SK-N-SH (cell line): ENCODE results near the gene GALNTL6. TPM values are rescaled to one million over a fixed set of nuclear protein-coding genes. Genes with fewer than 3 reads are reported as not detected.

Experiments used
- CTCF ChIA-PET: fragments of 300-600, 350-600 bp; formaldehyde crosslinking; extraction: SDS; loops from one replicate; lab custom pipeline; 2021; lab: Yijun Ruan, JAX
- POLR2A ChIA-PET: fragments of 350-600 bp; sonication (Branson Sonifier 250); formaldehyde crosslinking; extraction: SDS; loops from one replicate; lab custom pipeline; 2020; ENCODE audit warnings: antibody characterized with exemption, inconsistent platforms; lab: Yijun Ruan, JAX
- DNase-seq: peaks from one replicate; pipeline ENCODE4 v3.0.0; 2012
- H2AFZ ChIP-seq: fragments of 200-600 bp; sonication (generic); 2 replicates; pipeline ENCODE4 v1.8.1; 2016; ENCODE audit warnings: antibody characterized with exemption, mild to moderate bottlenecking, low read depth
- H3F3A ChIP-seq: fragments of 200-600 bp; sonication (generic); replicated peaks from 2 replicates; pipeline ENCODE3; 2016; ENCODE audit warnings: antibody characterized with exemption, mild to moderate bottlenecking; ENCODE audit not compliant: insufficient read depth
- H3K27ac ChIP-seq, 2 experiments: fragments of 200-500 bp in 1 of 2; fragments of 200-600 bp in 1 of 2; sonication (Bioruptor generic) in 1 of 2; sonication (generic), shearing (Covaris generic) in 1 of 2; 2 replicates each; pipeline versions ENCODE4 v1.5.1 to v1.6.1; 2014 to 2016; ENCODE audit warnings: low read depth in 2 of 2, inconsistent platforms in 1 of 2, low read length in 1 of 2, mild to moderate bottlenecking in 1 of 2, mixed read lengths in 1 of 2
- H3K27me3 ChIP-seq: fragments of 200-600 bp; sonication (generic), shearing (Covaris generic); 2 replicates; pipeline ENCODE4 v1.6.1; 2016; ENCODE audit warnings: mixed run types; ENCODE audit not compliant: insufficient read depth
- H3K36me3 ChIP-seq, 2 experiments: fragments of 200-500 bp in 1 of 2; fragments of 200-600 bp in 1 of 2; sonication (Bioruptor generic) in 1 of 2; sonication (generic) in 1 of 2; replicated peaks in 1 of 2; 2 replicates each; pipeline versions ENCODE3 to v1.5.1; 2014 to 2016; ENCODE audit warnings: low read length in 1 of 2, mild to moderate bottlenecking in 1 of 2; ENCODE audit not compliant: insufficient read depth in 2 of 2, control insufficient read depth in 1 of 2
- H3K4me1 ChIP-seq, 2 experiments: fragments of 200-500 bp in 1 of 2; fragments of 200-600 bp in 1 of 2; sonication (Bioruptor generic) in 1 of 2; sonication (generic), shearing (Covaris generic) in 1 of 2; 2 replicates each; pipeline versions ENCODE4 v1.5.1 to v1.6.1; 2014 to 2016; ENCODE audit warnings: low read depth in 1 of 2, low read length in 1 of 2, mixed run types in 1 of 2; ENCODE audit not compliant: insufficient read depth in 2 of 2, control insufficient read depth in 1 of 2
- H3K4me2 ChIP-seq: fragments of 200-600 bp; sonication (generic), shearing (Covaris generic); 2 replicates; pipeline ENCODE4 v1.6.1; 2017; ENCODE audit warnings: mixed run types
- H3K4me3 ChIP-seq, 2 experiments: fragments of 200-500 bp in 1 of 2; fragments of 200-600 bp in 1 of 2; sonication (Bioruptor generic) in 1 of 2; sonication (generic), shearing (Covaris generic) in 1 of 2; 2 replicates each; pipeline versions ENCODE4 v1.5.1 to v1.8.1; 2014 to 2016; ENCODE audit warnings: low read depth in 2 of 2, inconsistent platforms in 1 of 2, low read length in 1 of 2, mild to moderate bottlenecking in 1 of 2, mixed read lengths in 1 of 2, moderate library complexity in 1 of 2
- H3K79me2 ChIP-seq: fragments of 200-600 bp; sonication (generic); 2 replicates; pipeline ENCODE4 v1.8.1; 2017; ENCODE audit warnings: mild to moderate bottlenecking; ENCODE audit not compliant: insufficient read depth
- H3K9ac ChIP-seq: fragments of 200-600 bp; sonication (generic); 2 replicates; pipeline ENCODE4 v1.6.1; 2017; ENCODE audit warnings: mixed run types
- H3K9me2 ChIP-seq: fragments of 200-600 bp; sonication (generic); 2 replicates; pipeline ENCODE4 v1.6.1; 2017; ENCODE audit warnings: mixed run types
- H3K9me3 ChIP-seq: fragments of 200-600 bp; sonication (generic); 2 replicates; pipeline ENCODE4 v1.6.1; 2017; ENCODE audit warnings: mixed run types, mild to moderate bottlenecking, moderate library complexity
- H4K20me1 ChIP-seq: fragments of 200-600 bp; sonication (generic); 2 replicates; pipeline ENCODE4 v1.6.1; 2017; ENCODE audit warnings: mild to moderate bottlenecking, mixed run types; ENCODE audit not compliant: insufficient read depth
- CHD2 ChIP-seq: fragments of 150-350 bp; IDR thresholded peaks from 2 replicates; pipeline ENCODE4 v1.6.1; 2018; ENCODE audit warnings: low read length; ENCODE audit not compliant: partially characterized antibody
- ELF1 ChIP-seq: IDR thresholded peaks from 2 replicates; pipeline ENCODE4 v1.4.0; 2012
- EP300 ChIP-seq, 2 experiments: IDR thresholded peaks; 2 replicates each; pipeline versions ENCODE4 v1.4.0 to v1.6.1; 2012; ENCODE audit warnings: borderline replicate concordance in 1 of 2, low read depth in 1 of 2, low read length in 1 of 2
- FOXJ3 ChIP-seq: sonication (generic); formaldehyde crosslinking; IDR thresholded peaks from 2 replicates; pipeline ENCODE4 v1.5.1; 2020; ENCODE audit warnings: mild to moderate bottlenecking, missing genetic modification reagents
- GABPA ChIP-seq: IDR thresholded peaks from 2 replicates; pipeline ENCODE4 v1.4.0; 2012; ENCODE audit warnings: low read depth, mild to moderate bottlenecking
- GATA2 ChIP-seq: sonication (generic); formaldehyde crosslinking; IDR thresholded peaks from 2 replicates; pipeline ENCODE4 v1.5.0; 2020; ENCODE audit warnings: mild to moderate bottlenecking, missing genetic modification reagents
- MAX ChIP-seq: IDR thresholded peaks from 2 replicates; pipeline ENCODE4 v1.4.0; 2012; ENCODE audit warnings: low read depth
- MEF2A ChIP-seq: IDR thresholded peaks from 2 replicates; pipeline ENCODE4 v1.4.0; 2012; ENCODE audit warnings: low read depth, borderline replicate concordance
- MXI1 ChIP-seq: IDR thresholded peaks from 2 replicates; pipeline ENCODE4 v1.6.1; 2012; ENCODE audit warnings: mild to moderate bottlenecking, low read depth, low read length, improper control_type of control experiment
- NFIC ChIP-seq: IDR thresholded peaks from 2 replicates; pipeline ENCODE4 v1.4.0; 2012; ENCODE audit warnings: borderline replicate concordance
- NRF1 ChIP-seq: IDR thresholded peaks from 2 replicates; pipeline ENCODE4 v1.6.1; 2012; ENCODE audit warnings: low read depth, mild to moderate bottlenecking, low read length
- REST ChIP-seq: IDR thresholded peaks from 2 replicates; pipeline ENCODE4 v1.6.1; 2012; ENCODE audit warnings: mild to moderate bottlenecking, low read depth, low read length, moderate library complexity
- RFX5 ChIP-seq: IDR thresholded peaks from 2 replicates; pipeline ENCODE4 v1.6.1; 2012; ENCODE audit warnings: mild to moderate bottlenecking, improper control_type of control experiment, low read length
- SIN3A ChIP-seq: IDR thresholded peaks from 2 replicates; pipeline ENCODE4 v1.6.1; 2012; ENCODE audit warnings: low read depth, mild to moderate bottlenecking, low read length, moderate library complexity, borderline replicate concordance
- SMC3 ChIP-seq: IDR thresholded peaks from 2 replicates; pipeline ENCODE4 v1.6.1; 2012; ENCODE audit warnings: low read depth, low read length, improper control_type of control experiment
- TAF1 ChIP-seq: IDR thresholded peaks from 2 replicates; pipeline ENCODE4 v1.6.1; 2012; ENCODE audit warnings: low read depth, mild to moderate bottlenecking, low read length, moderate library complexity, borderline replicate concordance
- USF1 ChIP-seq: IDR thresholded peaks from 2 replicates; pipeline ENCODE4 v1.4.0; 2012; ENCODE audit warnings: low read depth, borderline replicate concordance
- YY1 ChIP-seq: IDR thresholded peaks from 2 replicates; pipeline ENCODE4 v1.4.0; 2012; ENCODE audit warnings: low read depth, mild to moderate bottlenecking
- WGBS: methylation state at CpG from one replicate; pipeline ENCODE4 v1.1.6; 2017; ENCODE audit warnings: low lambda C conversion rate; 5-methylcytosine and 5-hydroxymethylcytosine counted together
- polyA plus RNA-seq, 3 experiments: library from polyadenylated mRNA; depleted of rRNA; stranded (reverse); fragments of >200 nt; gene quantifications; 2 replicates each; pipeline ENCODE4 v1.2.3, GENCODE V29; 2012

GALNTL6 gene
- polyA plus RNA-seq, 1 of the 3 experiments (the other 2 are of a cell fraction), result 0.07 TPM

- WGBS, result 42% methylated on average over 2 of the region's 2 CpGs
- no peaks in the 10 kb centered on the region for H3K36me3 ChIP-seq
- H3F3A ChIP-seq, result no peaks in the 10 kb centered on the region
- ChIA-PET CTCF (no interaction called here), POLR2A (no interaction called here)
- no peak overlapping the region for H3K4me3 ChIP-seq
- H3K27me3 ChIP-seq, result no peaks in the 10 kb centered on the region
- TF ChIP-seq SMC3, result no peak
- TF ChIP-seq ELF1, result no peak
- TF ChIP-seq NRF1, result no peak
- no peak for TF ChIP-seq MXI1
- TF ChIP-seq REST, result no peak
- no peak for TF ChIP-seq EP300 (IDR thresholded peaks at IDR 0.05; ENCODE audit: borderline replicate concordance in 1 of 2, low read depth in 1 of 2, low read length in 1 of 2)
- no peak for TF ChIP-seq MAX
- TF ChIP-seq SIN3A, result no peak
- no peak for TF ChIP-seq GATA2 (CRISPR knock-in tag)
- TF ChIP-seq USF1, result no peak
- no peak for TF ChIP-seq YY1
- no peak for TF ChIP-seq NFIC
- no peak for TF ChIP-seq CHD2
- TF ChIP-seq RFX5, result no peak
- TF ChIP-seq FOXJ3 (CRISPR knock-in tag), result no peak
- TF ChIP-seq MEF2A, result no peak
- no peak for TF ChIP-seq TAF1
- no peak for TF ChIP-seq GABPA
- H4K20me1 ChIP-seq, result no peaks in the 10 kb centered on the region
- no peak overlapping the region for H3K27ac ChIP-seq
- H3K9me3 ChIP-seq, result no peaks in the 10 kb centered on the region
- no peak overlapping the region for H2AFZ ChIP-seq
- H3K4me2 ChIP-seq, result no peak overlapping the region
- no peak overlapping the region for H3K9ac ChIP-seq
- no peaks in the 10 kb centered on the region for H3K4me1 ChIP-seq
- H3K9me2 ChIP-seq, result no peaks in the 10 kb centered on the region
- DNase-seq, result no peak
- H3K79me2 ChIP-seq, result no peaks in the 10 kb centered on the region
Observed at GRCh38 chr4:172163215-172163614, 350.0 kb downstream of the GALNTL6 start.
